NCI-H524 (cell line): Measurements from ENCODE around the gene LATS1.
A peak's percentile ranks its signal among the peaks of the same experiment; 100 is the strongest.
"Not testable (repeated sequence)": the region's sequence is repeated elsewhere in the genome, so short reads cannot be mapped to it uniquely, and the experiment has no call there.

Experiments
- DNase-seq, 2 experiments: peaks; one replicate each; lab custom pipeline; 2025; lab: John Stamatoyannopoulos, UW

The LATS1 gene

GRCh38 chr6:149717588-149718458 lies at the start of gene LATS1:
TSS of gene LATS1 (minus strand) at chr6:149718101. CDS start at chr6:149702126, 15,975 bp downstream.
- DNase-seq = peak; percentile 82 to 83

DNA sequence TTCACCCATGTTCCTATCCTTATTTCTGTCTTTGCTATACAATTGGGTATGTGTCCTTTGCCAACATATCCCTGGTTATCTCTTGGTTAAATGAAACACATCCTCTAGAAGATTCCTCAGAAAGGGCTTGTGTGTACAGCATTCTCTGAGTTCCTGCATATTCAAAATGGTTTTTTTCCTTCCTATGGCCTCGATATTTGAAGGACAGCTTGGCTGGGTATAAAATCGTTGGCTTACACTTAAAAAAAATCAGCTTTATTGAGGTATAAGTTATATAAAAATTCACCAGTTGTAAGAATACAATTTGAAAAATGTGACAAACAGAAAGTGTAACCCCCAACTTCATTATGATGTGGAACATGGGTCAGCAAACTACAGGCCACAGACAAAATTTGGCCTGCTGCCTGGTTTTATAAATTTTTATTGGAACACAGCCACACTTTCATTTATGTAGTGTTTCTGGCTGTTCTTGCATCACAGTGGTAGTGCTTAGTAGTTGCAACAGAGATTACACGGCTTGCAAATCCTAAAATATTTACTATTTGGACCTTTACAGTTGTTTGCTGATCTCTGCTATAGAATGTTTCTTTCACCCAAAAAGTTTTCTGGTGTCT lies 48.4 kb upstream of the LATS1 start:
- DNase-seq = no peak

GRCh38 chr6:149763866-149764265 lies 46.0 kb upstream of the LATS1 start:
- DNase-seq = no peak

- DNase-seq = no peak
Observed at GRCh38 chr6:149761438-149761837, 43.5 kb upstream of the LATS1 start.

- DNase-seq = no peak
Observed at GRCh38 chr6:149756261-149756636, 38.3 kb upstream of the LATS1 start.

DNA sequence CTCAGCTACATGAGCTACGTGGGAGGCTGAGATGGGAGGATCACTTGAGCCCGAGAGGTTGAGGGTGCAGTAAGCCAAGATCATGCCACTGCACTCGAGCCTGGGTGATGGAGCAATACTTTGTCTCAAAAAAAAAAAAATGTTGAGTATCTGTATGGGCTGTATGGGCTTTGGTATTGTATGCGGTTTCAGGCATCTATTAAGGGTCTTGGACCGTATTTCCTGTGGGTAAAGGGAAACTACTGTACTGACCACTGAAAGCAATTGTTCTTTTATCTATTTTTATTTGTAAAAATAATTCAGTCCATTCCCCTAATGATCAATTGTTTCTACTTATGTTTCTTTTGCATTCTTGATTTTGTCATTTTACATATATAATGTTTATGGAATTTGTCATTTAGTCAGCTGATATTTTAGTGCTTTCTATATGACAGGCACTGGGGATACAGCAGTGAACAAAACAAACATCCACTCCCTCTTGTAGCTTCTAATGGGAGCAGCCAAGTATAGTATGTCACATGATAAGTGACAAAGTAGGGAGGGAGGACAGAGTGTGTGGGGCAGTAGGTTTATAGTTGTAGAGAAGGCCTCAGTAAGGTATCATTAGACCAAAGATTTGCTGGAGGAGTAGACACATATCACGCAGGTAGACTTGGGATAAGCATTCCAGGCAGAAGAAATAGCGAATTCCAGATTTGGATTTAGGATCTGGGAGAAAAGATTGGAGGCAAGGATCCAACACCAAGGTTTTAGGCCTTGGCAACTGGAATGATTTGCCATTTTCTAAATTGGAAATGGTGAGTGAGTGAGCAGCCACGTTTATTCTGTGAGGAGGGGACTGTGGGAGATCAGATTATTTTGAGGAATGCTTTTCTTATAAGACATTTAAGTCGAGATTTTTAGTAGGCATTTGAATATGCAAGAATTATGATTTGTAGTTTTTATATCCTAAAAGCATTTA lies 37.7 kb upstream of the LATS1 start:
- DNase-seq = no peak

DNA sequence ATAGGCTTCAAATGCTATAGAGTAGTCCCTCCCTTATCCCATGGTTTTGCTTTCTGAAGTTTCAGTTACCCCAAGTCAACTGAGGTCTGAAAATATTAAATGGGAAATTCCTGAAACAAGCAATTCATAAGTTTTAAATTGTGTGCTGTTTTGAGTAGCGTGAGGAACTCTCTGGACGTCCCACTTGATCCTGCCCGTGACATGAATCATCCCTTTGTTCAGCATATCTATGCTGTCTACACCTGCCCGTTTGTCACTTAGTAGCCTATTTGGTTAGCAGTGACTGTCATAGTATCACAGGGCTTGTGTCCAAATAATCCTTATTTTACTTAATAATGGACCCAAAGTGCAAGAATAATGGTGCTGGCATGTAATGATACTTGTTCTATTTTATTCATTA lies 36.6 kb upstream of the LATS1 start:
- DNase-seq = no peak

DNA sequence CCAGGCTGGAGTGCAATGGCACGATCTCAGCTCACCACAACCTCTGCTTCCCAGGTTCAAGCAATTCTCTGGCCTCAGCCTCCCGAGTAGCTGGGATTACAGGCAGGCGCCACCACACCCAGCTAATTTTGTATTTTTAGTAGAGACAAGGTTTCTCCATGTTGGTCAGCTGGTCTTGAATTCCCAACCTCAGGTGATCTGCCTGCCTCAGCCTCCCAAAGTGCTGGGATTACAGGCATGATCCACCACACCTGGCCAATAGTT lies 35.4 kb upstream of the LATS1 start:
- not testable (repeated sequence) for DNase-seq

- no peak for DNase-seq
Observed at GRCh38 chr6:149752600-149753373, 34.9 kb upstream of the LATS1 start.

GRCh38 chr6:149751920-149752319 lies 34.0 kb upstream of the LATS1 start:
- not testable (repeated sequence) for DNase-seq

- DNase-seq = no peak
Observed at GRCh38 chr6:149751239-149751638, 33.3 kb upstream of the LATS1 start.

DNA sequence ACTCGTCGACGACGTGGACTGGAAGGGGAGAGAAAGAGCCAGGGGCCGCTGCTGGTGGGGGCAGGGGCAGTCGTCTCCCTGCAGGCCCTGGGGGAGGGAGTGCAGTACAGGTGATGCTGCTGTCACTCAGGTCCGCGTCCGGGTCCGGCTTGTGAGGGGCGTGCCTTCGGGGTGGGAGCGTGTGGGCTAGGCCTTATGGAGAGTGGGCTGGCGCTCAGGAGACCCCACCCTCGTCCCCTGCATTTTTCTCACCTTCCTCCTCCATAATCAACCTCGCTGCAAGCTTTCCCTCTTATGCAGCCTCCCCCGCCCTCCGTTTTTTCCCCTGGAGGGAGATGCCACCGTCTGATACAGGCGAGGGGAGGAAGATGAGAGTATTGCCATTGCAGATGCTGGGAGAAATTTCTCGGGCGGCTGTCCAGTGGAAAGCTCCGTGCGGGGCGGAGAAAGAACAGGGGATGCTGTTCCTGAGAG lies 32.3 kb upstream of the LATS1 start:
- peak; percentile 50 to 76 for DNase-seq

DNA sequence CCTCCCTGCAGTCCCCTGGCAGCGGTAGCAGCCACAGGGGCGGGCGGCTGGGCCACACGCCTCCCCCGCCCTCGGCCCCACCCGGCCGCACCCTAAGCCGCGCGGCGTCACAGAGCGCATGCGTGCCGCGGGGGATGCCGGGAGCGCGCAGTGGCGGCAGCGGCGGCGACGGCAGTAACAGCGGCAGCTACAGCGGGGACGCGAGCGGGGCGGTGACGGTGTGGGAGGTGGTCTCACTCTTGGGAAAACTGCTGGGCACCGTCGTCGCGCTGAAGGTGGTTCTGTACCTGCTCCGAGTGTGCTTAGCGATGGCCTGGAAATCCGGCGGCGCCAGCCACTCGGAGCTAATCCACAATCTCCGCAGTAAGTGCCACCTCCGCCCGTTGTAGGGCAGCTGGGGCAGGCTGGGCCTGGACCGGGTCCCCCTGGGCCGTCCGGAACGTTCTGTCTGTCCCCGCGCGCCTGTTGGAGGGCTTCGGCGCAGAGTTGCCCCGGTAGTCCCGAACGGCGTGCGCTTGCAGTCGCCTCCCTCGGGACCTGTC lies 31.8 kb upstream of the LATS1 start, which contains the start of gene PCMT1:
PCMT1 (plus strand) TSS at position 148 of the 542 bp plus-strand sequence; CDS start at position 309, 161 bp downstream.
- peak; percentile 86 to 93 for DNase-seq

GRCh38 chr6:149749082-149749593 lies 31.2 kb upstream of the LATS1 start:
- not testable (repeated sequence) for DNase-seq

DNA sequence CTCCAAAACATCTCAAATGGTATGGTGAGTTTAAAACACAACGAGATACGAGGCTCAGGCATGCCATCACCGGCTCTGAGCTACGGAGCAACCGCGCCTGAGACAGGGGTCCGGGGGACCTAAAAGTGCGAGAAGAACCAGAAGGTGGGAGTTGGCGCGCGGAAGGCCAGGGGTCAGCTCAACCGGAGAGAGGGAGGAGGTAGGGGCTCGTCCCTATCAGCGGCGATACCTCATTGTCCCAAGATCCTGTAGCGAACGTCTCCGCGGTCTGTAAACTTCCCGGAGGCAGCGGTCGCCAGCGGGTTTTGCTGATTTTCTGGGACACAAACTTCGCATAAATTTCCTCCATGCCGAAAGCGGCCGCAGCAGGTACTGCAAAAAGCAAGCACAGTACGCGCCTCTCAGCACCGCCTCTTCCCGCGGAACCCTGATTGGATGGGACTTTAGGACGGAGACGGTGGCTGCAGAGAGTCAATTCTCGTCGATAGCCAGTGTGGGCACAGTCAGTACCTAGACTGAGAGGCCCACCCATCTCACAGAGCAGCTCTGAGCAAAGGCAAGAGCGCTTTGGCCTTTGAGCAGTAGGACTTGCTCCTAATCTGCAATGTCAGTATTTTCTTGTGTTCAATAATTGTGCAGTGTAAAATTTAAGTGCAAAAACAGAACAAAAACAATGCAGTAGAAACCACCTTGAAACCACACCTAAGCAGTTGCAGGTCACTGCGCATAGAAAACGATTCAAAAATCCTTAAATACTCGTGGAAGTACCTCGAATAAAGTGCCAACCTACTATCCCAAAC lies 28.4 kb upstream of the LATS1 start, which contains the start of gene NUP43:
NUP43 (minus strand) TSS at position 383 of the 800 bp plus-strand sequence; CDS start at position 349, 34 bp downstream.
- peak; percentile 94 to 97 for DNase-seq

- DNase-seq = not testable (repeated sequence)
Observed at GRCh38 chr6:149745252-149745651, 27.4 kb upstream of the LATS1 start.

DNA sequence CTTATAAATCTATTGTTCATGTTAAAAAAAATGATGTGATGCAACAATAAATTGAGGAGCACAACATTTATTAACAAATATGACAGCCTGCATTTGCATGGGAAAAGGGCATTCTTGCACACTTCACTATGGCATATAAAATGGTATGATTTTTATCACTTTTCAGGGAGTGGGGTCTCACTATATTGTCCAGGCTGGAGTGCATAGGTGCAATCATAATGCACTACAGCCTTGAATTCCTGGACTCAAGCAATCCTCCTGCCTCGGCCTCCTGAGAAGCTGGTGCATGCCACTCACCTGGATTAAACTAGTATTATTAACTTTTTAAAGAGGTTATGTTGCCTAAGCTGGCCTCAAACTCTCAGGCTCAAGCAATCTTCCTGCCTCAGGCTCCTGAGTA lies 17.0 kb upstream of the LATS1 start:
- no peak for DNase-seq

DNA sequence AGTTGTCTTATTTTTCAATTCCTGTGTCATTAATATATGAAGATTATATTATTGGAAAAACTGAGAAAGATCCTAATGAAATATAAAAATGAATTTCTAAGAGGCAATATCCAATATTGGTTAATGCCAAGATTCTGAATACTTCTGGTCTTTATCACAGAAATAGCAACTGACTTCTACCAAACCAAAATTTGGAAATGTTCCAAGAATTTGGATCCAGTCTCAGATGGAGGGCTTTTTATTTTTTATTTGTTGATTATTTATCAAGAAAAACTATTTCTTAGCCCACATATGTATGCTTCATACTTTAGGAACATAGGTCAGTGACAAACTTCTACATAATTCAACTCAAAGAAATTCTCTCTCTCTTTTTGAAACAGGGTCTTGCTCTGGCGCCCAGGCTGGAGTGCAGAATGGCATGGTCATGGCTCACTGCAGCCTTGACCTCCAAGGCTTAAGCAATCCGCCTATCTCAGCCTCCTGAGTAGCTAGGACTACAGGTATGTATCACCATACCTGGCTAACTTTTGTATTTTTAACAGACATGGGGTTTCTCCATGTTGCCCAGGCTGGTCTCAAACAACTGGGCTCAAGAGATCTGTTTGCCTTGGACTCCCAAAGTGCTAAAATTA lies 15.3 kb upstream of the LATS1 start:
- DNase-seq = no peak

- DNase-seq = no peak
Observed at GRCh38 chr6:149729824-149730223, 11.9 kb upstream of the LATS1 start.
